K562 (cell line): ENCODE data around the gene SDHC. TPM values are rescaled to one million over a fixed set of nuclear protein-coding genes. Genes with fewer than 3 reads are reported as not detected.
A peak's percentile ranks its signal among the peaks of the same experiment; 100 is the strongest.

Source experiments
- AFF4 ChIP-seq: sonication (generic); formaldehyde crosslinking; IDR thresholded peaks from 2 replicates; pipeline ENCODE4 v1.8.0; 2023; ENCODE audit warnings: mild to moderate bottlenecking, missing genetic modification reagents
- ARID3A ChIP-seq: IDR thresholded peaks from 2 replicates; pipeline ENCODE4 v1.6.1; 2012; ENCODE audit warnings: low read depth, low read length, improper control_type of control experiment, borderline replicate concordance
- ATF3 ChIP-seq, 2 experiments: fragments of 450-650 bp in 1 of 2; sonication (generic) in 1 of 2; formaldehyde crosslinking in 1 of 2; IDR thresholded peaks in 1 of 2; conservative IDR thresholded peaks in 1 of 2; 2 replicates each; pipeline versions ENCODE4 v1.6.1 to v1.8.1; 2016 to 2023; ENCODE audit warnings: mild to moderate bottlenecking in 2 of 2, moderate library complexity in 2 of 2, inconsistent platforms in 1 of 2, missing genetic modification reagents in 1 of 2
- CBX1 ChIP-seq: sonication (generic); IDR thresholded peaks from 2 replicates; pipeline ENCODE4 v1.6.1; 2016; ENCODE audit warnings: antibody characterized with exemption, low read depth, mild to moderate bottlenecking
- MTA1 ChIP-seq: fragments of 450-650 bp; IDR thresholded peaks from 2 replicates; pipeline ENCODE4 v1.6.1; 2017; ENCODE audit warnings: borderline replicate concordance
- NRF1 ChIP-seq, 2 experiments: fragments of 450-650 bp; IDR thresholded peaks in 1 of 2; conservative IDR thresholded peaks in 1 of 2; 2 replicates each; pipeline ENCODE4 v1.6.1; 2014; ENCODE audit warnings: mild to moderate bottlenecking in 2 of 2
- SNAPC5 ChIP-seq: fragments of 250-450 bp; sonication (Bioruptor Pico); IDR thresholded peaks from 2 replicates; pipeline ENCODE4 v1.8.0; 2021; ENCODE audit warnings: moderate library complexity, mild to moderate bottlenecking, inconsistent platforms
- ZEB2 ChIP-seq: fragments of 450-650 bp; IDR thresholded peaks from 2 replicates; pipeline ENCODE4 v1.6.1; 2016
- ZFX ChIP-seq: sonication (generic); formaldehyde crosslinking; IDR thresholded peaks from 2 replicates; pipeline ENCODE4 v1.8.0; 2022; ENCODE audit warnings: mild to moderate bottlenecking, missing genetic modification reagents, moderate library complexity
- ZNF592 ChIP-seq: fragments of 450-650 bp; IDR thresholded peaks from 2 replicates; pipeline ENCODE4 v1.6.1; 2017; ENCODE audit warnings: antibody characterized with exemption, mild to moderate bottlenecking
- polyA plus RNA-seq, 8 experiments: library from polyadenylated mRNA; depleted of rRNA in 4 of 8; stranded (reverse) in 5 of 8; unstranded in 3 of 8; fragments of >200 nt; fragmentation: Nextera tagmentation in 2 of 8; fragmentation: Illumina TruSeq in 1 of 8; extraction: Ambion mirVana in 2 of 8; extraction: Trizol in 1 of 8; gene quantifications; 2 replicates each; pipeline versions ENCODE4 v1.2.1 to v1.2.3, GENCODE V29; 2011 to 2014; ENCODE audit warnings: inconsistent platforms in 1 of 8, missing spikeins in 1 of 8
- total RNA-seq, 7 experiments: library from RNA; depleted of rRNA in 6 of 7; stranded (reverse); fragments of >200 nt in 6 of 7; fragmentation: Illumina TruSeq in 2 of 7; extraction: Trizol in 2 of 7; gene quantifications; 2 replicates each; pipeline versions ENCODE4 v1.2.1 to v1.2.3, GENCODE V29; 2011 to 2021; ENCODE audit warnings: low replicate concordance in 1 of 7

SDHC gene
- total and polyA plus RNA-seq, 9 of the 15 experiments (the other 6 are each of a cell fraction or from before 2014, with no cell fraction given), result 7.7 to 309 (median 174) TPM

- TF ChIP-seq ARID3A (no peak), ZEB2 (no peak), SNAPC5 (CRISPR knock-in tag) (no peak), CBX1 (no peak), ATF3 (IDR thresholded peaks at IDR 0.05) (no peak), ATF3 (CRISPR knock-in tag; conservative IDR thresholded peaks at IDR 0.05) (no peak), ZFX (CRISPR knock-in tag) (peak; percentile 35; the same call in 1 of the 2 replicates), MTA1 (no peak), ZNF592 (peak; percentile 59), AFF4 (CRISPR knock-in tag) (no peak), NRF1 (conservative IDR thresholded peaks at IDR 0.05 in 1 of 2, IDR thresholded peaks at IDR 0.05 in 1 of 2) (0 out of 4 replicates have a peak, but pooled peaks of 1 of the 2 experiments have one; percentile 13)
Measured at GRCh38 chr1:161407451-161407985, 93.3 kb downstream of the SDHC start (continued).
